ENCODE results near the gene ACCSL.

Gene ACCSL

DNA sequence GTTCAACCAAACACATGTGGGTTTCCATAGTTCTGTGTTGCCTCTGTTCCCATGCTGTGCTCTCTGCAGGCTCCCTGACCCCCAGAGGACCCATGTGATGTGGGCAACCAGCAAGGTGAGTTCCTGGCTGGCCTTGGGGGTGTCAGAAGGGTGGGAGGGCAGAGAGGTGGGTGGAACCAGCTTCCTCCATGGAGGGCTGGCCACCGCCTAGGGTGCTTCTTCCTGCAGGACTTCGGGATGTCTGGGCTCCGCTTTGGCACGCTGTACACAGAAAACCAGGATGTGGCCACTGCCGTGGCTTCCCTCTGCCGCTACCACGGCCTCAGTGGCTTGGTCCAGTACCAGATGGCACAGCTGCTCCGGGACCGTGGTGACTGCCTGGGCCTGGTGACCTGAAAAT, 33.2 kb downstream of the ACCSL start:
- Histone ChIP-seq H3K9me3 (ENCODE audit: control insufficient read depth in 2 of 2, low read length in 2 of 2) (no peaks in the 10 kb centered on the region), H3K27me3 (ENCODE audit: control insufficient read depth in 1 of 2, insufficient read depth in 2 of 2, low read length in 2 of 2) (no peaks in the 10 kb centered on the region), H3K4me1 (ENCODE audit: control insufficient read depth, insufficient read depth, low read length) (no peaks in the 10 kb centered on the region), H3K27ac (ENCODE audit: low read length) (no peak overlapping the region), H3K4me3 (ENCODE audit: low read length in 2 of 2) (no peak overlapping the region), H3K9ac (ENCODE audit: low read length in 2 of 2) (no peak overlapping the region), H3K36me3 (ENCODE audit: control insufficient read depth in 2 of 2, insufficient read depth in 2 of 2, low read length in 2 of 2) (peaks cover 3 to 32% of the 10 kb centered on the region in 2 donors)

DNA sequence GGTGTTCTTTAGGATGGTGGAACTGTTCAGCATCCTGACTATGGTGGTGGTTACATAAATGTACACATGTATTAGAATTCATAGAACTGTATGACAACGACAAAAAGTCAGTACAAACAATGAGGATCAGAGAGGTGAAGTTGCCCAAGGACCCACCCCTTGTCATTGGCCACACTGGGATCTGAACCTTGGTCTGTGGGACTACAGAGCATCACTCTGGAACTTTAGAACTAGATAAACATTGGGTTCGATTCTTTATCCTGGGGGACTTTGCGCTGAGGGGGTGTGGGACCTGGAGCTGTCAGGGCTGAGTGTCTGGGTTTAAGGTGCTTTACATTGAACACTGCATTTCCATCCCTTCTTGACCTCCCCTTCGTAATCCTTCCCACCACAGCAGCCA, 34.9 kb downstream of the ACCSL start:
- Histone ChIP-seq H3K27me3 (ENCODE audit: control insufficient read depth in 1 of 2, insufficient read depth in 2 of 2, low read length in 2 of 2) (no peaks in the 10 kb centered on the region), H3K27ac (ENCODE audit: low read length) (no peak overlapping the region), H3K36me3 (ENCODE audit: control insufficient read depth in 2 of 2, insufficient read depth in 2 of 2, low read length in 2 of 2) (peaks cover 4 to 24% of the 10 kb centered on the region in 2 donors), H3K9me3 (ENCODE audit: control insufficient read depth in 2 of 2, low read length in 2 of 2) (no peaks in the 10 kb centered on the region), H3K9ac (ENCODE audit: low read length in 2 of 2) (no peak overlapping the region), H3K4me1 (ENCODE audit: control insufficient read depth, insufficient read depth, low read length) (no peaks in the 10 kb centered on the region), H3K4me3 (ENCODE audit: low read length in 2 of 2) (no peak overlapping the region)

DNA sequence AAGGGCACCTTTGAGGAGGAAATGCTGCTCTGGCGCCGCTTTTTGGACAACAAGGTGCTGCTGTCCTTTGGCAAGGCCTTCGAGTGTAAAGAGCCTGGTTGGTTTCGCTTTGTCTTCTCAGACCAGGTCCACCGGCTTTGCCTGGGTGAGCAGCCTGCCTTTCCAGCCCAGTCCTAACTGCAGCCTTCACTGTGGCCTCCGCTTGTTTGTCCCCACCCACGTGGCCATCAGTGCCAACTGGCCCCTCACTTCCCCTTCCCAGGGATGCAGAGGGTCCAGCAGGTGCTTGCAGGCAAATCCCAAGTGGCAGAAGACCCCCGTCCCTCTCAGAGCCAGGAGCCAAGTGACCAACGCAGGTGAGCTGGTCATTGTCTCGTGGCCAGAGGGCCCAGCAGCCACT, 35.7 kb downstream of the ACCSL start:
- H3K9me3 ChIP-seq (ENCODE audit: control insufficient read depth in 2 of 2, low read length in 2 of 2), result no peaks in the 10 kb centered on the region
- peaks cover 5 to 20% of the 10 kb centered on the region in 2 donors for H3K36me3 ChIP-seq (ENCODE audit: control insufficient read depth in 2 of 2, insufficient read depth in 2 of 2, low read length in 2 of 2)
- H3K4me1 ChIP-seq (ENCODE audit: control insufficient read depth, insufficient read depth, low read length), result no peaks in the 10 kb centered on the region
- H3K27ac ChIP-seq (ENCODE audit: low read length), result no peak overlapping the region
- H3K9ac ChIP-seq (ENCODE audit: low read length in 2 of 2), result no peak overlapping the region
- H3K4me3 ChIP-seq (ENCODE audit: low read length in 2 of 2), result no peak overlapping the region
- H3K27me3 ChIP-seq (ENCODE audit: control insufficient read depth in 1 of 2, insufficient read depth in 2 of 2, low read length in 2 of 2), result no peaks in the 10 kb centered on the region

DNA sequence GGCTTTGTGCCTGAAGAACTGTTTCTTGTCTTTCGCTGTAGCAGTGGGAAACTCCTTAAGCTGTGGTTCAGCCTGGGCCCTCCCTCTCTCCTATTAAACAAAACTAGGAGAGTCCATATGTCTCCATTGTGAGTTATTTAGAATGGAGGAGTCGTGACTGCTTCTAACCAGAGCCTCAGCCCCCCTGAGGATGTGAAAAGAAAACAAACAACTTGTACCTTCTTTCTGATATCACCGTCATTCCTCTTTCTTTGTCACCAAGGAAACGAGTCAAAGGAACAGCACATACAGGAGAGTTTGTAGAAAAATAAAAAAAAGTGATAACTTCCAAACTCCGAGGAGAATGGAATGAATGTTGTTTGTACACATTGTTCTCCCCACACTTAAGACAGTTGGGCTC, 36.1 kb downstream of the ACCSL start:
- no peak overlapping the region for H3K27ac ChIP-seq (ENCODE audit: low read length)
- H3K4me3 ChIP-seq (ENCODE audit: low read length in 2 of 2), result no peak overlapping the region
- H3K27me3 ChIP-seq (ENCODE audit: control insufficient read depth in 1 of 2, insufficient read depth in 2 of 2, low read length in 2 of 2), result no peaks in the 10 kb centered on the region
- no peak overlapping the region for H3K9ac ChIP-seq (ENCODE audit: low read length in 2 of 2)
- no peaks in the 10 kb centered on the region for H3K9me3 ChIP-seq (ENCODE audit: control insufficient read depth in 2 of 2, low read length in 2 of 2)
- no peaks in the 10 kb centered on the region for H3K4me1 ChIP-seq (ENCODE audit: control insufficient read depth, insufficient read depth, low read length)
- H3K36me3 ChIP-seq (ENCODE audit: control insufficient read depth in 2 of 2, insufficient read depth in 2 of 2, low read length in 2 of 2), result peaks cover 5 to 17% of the 10 kb centered on the region in 2 donors

DNA sequence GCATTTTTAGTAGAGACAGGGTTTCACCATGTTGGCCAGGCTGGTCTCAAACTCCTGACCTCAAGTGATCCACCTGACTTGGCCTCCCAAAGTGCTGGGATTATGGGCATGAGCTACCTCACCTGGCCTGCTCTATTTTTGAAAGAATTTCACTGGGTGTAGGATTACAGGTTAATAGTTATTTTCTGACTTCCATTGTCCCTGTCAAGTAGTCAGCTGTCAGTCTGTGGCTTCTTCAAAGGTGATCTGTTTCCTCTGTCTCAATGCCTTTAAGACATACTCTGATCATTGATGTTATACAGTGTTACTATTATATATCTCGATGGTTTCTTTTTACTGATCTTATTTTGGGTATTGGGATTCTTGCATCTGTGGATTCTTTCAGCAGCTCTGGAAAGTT, 37.5 kb downstream of the ACCSL start:
- Histone ChIP-seq H3K27me3 (ENCODE audit: control insufficient read depth in 1 of 2, insufficient read depth in 2 of 2, low read length in 2 of 2) (no peaks in the 10 kb centered on the region), H3K36me3 (ENCODE audit: control insufficient read depth in 2 of 2, insufficient read depth in 2 of 2, low read length in 2 of 2) (peaks cover 5 to 7% of the 10 kb centered on the region in 2 donors), H3K27ac (ENCODE audit: low read length) (no peak overlapping the region), H3K4me3 (ENCODE audit: low read length in 2 of 2) (no peak overlapping the region), H3K4me1 (ENCODE audit: control insufficient read depth, insufficient read depth, low read length) (no peaks in the 10 kb centered on the region), H3K9ac (ENCODE audit: low read length in 2 of 2) (no peak overlapping the region), H3K9me3 (ENCODE audit: control insufficient read depth in 2 of 2, low read length in 2 of 2) (no peaks in the 10 kb centered on the region)

DNA sequence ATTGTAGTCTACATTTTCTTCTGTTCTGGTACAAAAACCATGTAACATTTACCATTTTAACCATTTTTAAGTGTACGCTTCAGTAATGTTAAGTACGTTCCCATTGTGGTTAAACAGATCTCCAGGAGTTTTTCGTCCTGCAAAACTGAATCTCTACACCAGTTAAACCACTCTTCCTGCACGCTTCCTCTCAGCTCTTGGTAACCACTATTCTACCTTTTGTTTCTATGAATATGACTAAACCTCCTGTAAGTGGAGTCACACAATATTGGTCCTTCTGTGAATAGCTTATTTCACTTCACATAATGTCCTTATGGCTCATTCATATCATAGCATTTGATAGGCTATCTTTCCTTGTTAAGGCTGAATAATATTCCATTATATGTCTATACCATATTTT, 40.6 kb downstream of the ACCSL start:
- no peak overlapping the region for H3K4me3 ChIP-seq (ENCODE audit: low read length in 2 of 2)
- no peak overlapping the region for H3K27ac ChIP-seq (ENCODE audit: low read length)
- peaks cover 0 to 2% of the 10 kb centered on the region in 2 donors for H3K36me3 ChIP-seq (ENCODE audit: control insufficient read depth in 2 of 2, insufficient read depth in 2 of 2, low read length in 2 of 2)
- no peaks in the 10 kb centered on the region for H3K27me3 ChIP-seq (ENCODE audit: control insufficient read depth in 1 of 2, insufficient read depth in 2 of 2, low read length in 2 of 2)
- H3K9me3 ChIP-seq (ENCODE audit: control insufficient read depth in 2 of 2, low read length in 2 of 2), result no peaks in the 10 kb centered on the region
- no peak overlapping the region for H3K9ac ChIP-seq (ENCODE audit: low read length in 2 of 2)
- H3K4me1 ChIP-seq (ENCODE audit: control insufficient read depth, insufficient read depth, low read length), result no peaks in the 10 kb centered on the region

DNA sequence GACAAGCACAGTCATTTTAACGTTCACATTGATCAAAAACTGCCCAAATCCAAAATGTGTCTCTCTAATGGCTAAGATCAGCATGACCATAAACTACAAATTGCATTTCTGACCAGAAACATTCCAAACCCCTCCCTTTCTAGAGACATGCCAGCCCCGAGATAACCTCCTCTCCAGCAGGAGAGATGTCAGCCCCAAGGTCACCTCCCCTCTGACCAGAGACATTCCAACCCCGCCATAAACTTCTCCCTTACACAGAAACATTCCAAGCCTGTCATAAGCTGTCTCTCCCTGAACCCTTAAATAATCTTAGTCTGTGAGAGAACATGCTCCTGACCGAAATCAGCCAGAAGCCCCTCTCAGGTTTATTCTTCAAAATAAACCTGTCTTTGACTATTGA, 41.1 kb downstream of the ACCSL start:
- no peaks in the 10 kb centered on the region for H3K4me1 ChIP-seq (ENCODE audit: control insufficient read depth, insufficient read depth, low read length)
- no peak overlapping the region for H3K27ac ChIP-seq (ENCODE audit: low read length)
- H3K4me3 ChIP-seq (ENCODE audit: low read length in 2 of 2), result no peak overlapping the region
- no peaks in the 10 kb centered on the region for H3K9me3 ChIP-seq (ENCODE audit: control insufficient read depth in 2 of 2, low read length in 2 of 2)
- no peaks in the 10 kb centered on the region for H3K27me3 ChIP-seq (ENCODE audit: control insufficient read depth in 1 of 2, insufficient read depth in 2 of 2, low read length in 2 of 2)
- H3K9ac ChIP-seq (ENCODE audit: low read length in 2 of 2), result no peak overlapping the region
- H3K36me3 ChIP-seq (ENCODE audit: control insufficient read depth in 2 of 2, insufficient read depth in 2 of 2, low read length in 2 of 2), result peaks cover 0 to 2% of the 10 kb centered on the region in 2 donors

DNA sequence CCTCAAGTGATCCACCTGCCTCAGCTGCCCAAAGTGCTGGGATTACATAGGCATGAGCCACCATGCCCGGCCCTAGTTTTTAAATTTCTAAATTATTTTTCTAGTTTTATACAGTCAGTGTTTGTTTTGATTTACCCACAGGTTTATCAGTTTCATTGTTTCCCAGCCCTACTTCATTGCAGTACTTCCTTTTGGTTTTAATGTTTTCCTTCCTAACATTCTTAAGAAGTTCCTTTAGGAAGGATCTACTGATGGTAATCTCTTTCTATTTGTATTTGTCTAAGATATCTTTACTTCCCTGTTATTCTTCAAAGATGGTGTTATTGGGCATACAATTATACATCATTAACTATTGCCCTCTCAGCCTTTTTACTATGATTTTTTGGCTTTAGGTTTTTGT, 42.8 kb downstream of the ACCSL start:
- Histone ChIP-seq H3K4me3 (ENCODE audit: low read length in 2 of 2) (no peak overlapping the region), H3K27me3 (ENCODE audit: control insufficient read depth in 1 of 2, insufficient read depth in 2 of 2, low read length in 2 of 2) (no peaks in the 10 kb centered on the region), H3K4me1 (ENCODE audit: control insufficient read depth, insufficient read depth, low read length) (peaks cover 4% of the 10 kb centered on the region), H3K9me3 (ENCODE audit: control insufficient read depth in 2 of 2, low read length in 2 of 2) (no peaks in the 10 kb centered on the region), H3K27ac (ENCODE audit: low read length) (no peak overlapping the region), H3K36me3 (ENCODE audit: control insufficient read depth in 2 of 2, insufficient read depth in 2 of 2, low read length in 2 of 2) (peaks cover 0 to 2% of the 10 kb centered on the region in 2 donors), H3K9ac (ENCODE audit: low read length in 2 of 2) (no peak overlapping the region)

DNA sequence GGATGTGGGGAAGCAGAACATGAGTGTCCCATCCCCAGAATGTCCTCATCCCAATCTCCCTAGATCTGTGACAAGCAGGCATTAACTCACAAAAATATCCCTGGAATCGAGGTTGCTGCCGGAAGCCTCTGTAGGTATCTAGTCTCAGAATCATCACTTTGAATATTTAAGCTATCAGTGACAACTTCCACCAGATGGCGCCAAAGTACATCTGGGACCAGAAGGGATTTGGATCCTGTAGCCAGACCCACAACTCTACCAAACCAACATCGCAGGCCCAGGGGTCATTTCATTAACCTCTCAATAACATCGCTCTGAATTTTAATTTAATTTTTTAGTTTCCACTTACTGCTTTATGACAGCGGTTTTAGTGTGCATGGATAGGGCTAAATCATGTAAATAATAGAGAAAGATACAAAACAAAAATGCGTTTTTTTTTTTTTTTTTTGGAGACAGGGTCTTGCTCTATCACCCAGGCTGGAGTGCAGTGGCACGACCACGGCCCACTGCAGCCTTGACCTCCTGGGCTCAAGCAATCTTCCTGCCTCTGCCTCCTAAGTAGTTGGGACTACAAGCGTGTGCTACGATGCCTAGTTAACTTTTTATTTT, 46.6 kb downstream of the ACCSL start:
- Histone ChIP-seq H3K27ac (ENCODE audit: low read length) (no peak overlapping the region), H3K36me3 (ENCODE audit: control insufficient read depth in 2 of 2, insufficient read depth in 2 of 2, low read length in 2 of 2) (no peaks in the 10 kb centered on the region), H3K4me3 (ENCODE audit: low read length in 2 of 2) (no peak overlapping the region), H3K4me1 (ENCODE audit: control insufficient read depth, insufficient read depth, low read length) (peaks cover 7% of the 10 kb centered on the region), H3K27me3 (ENCODE audit: control insufficient read depth in 1 of 2, insufficient read depth in 2 of 2, low read length in 2 of 2) (no peaks in the 10 kb centered on the region), H3K9me3 (ENCODE audit: control insufficient read depth in 2 of 2, low read length in 2 of 2) (no peaks in the 10 kb centered on the region), H3K9ac (ENCODE audit: low read length in 2 of 2) (no peak overlapping the region)

DNA sequence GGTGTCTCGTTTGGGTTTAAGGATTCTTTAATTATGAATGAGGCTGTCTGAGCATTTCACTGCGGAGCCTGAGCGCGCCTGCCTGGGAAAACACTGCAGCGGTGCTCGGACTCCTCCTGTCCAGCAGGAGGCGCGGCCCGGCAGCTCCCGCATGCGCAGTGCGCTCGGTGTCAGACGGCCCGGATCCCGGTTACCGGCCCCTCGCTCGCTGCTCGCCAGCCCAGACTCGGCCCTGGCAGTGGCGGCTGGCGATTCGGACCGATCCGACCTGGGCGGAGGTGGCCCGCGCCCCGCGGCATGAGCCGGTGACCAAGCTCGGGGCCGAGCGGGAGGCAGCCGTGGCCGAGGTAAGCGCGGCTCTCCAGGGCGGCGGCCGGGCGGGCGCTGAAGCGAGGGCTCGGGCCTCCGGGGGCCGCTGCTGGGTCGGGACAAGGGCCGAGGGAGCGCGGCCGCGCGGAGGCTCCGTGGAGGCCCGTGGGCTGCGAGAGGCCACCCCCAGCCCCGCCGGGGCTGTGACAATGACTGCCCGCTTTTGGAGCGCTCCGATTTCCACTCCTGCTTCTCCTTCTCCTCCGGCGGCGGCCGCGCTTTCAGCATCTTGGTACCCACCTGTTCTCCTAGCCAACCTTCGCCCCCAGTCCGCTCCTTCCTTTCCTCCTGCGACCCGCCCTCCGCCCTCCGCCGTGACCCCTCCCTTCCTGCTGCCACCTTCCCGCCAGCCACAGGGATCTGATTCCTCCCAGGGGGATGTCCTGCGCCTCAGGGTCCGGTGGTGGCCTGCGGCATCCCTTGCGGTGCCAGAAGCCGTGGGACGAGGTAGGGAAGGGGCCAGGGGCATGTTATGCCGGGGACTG, 48.0 kb downstream of the ACCSL start, which contains the start of gene EXT2:
Gene EXT2 (plus strand): TSS at position 173 of the 854 bp plus-strand sequence. CDS start 12,035 bp downstream, outside the sequence.
- Histone ChIP-seq H3K4me3 (ENCODE audit: low read length in 2 of 2) (peak within 1 kb of the TSS; percentile 67 to 86), H3K27ac (ENCODE audit: low read length) (peak within 1 kb of the TSS; percentile 24), H3K4me1 (ENCODE audit: control insufficient read depth, insufficient read depth, low read length) (peaks cover 9% of the 10 kb centered on the region), H3K27me3 (ENCODE audit: control insufficient read depth in 1 of 2, insufficient read depth in 2 of 2, low read length in 2 of 2) (no peaks in the 10 kb centered on the region), H3K36me3 (ENCODE audit: control insufficient read depth in 2 of 2, insufficient read depth in 2 of 2, low read length in 2 of 2) (peaks cover 0 to 2% of the 10 kb centered on the region in 2 donors), H3K9me3 (ENCODE audit: control insufficient read depth in 2 of 2, low read length in 2 of 2) (no peaks in the 10 kb centered on the region), H3K9ac (ENCODE audit: low read length in 2 of 2) (peak within 1 kb of the TSS; percentile 86)

Measured in stomach smooth muscle (tissue), 2 donors.